ENCODE data around the gene ACSM3. TPM values are rescaled to one million over a fixed set of nuclear protein-coding genes. Genes with fewer than 3 reads are reported as not detected.

The ACSM3 gene
- total RNA-seq, 5 donors from 2014 or later (not counting 1 experiment from before 2014, with no cell fraction given), result 6.4 to 9.2 (median 8.9) TPM

DNA sequence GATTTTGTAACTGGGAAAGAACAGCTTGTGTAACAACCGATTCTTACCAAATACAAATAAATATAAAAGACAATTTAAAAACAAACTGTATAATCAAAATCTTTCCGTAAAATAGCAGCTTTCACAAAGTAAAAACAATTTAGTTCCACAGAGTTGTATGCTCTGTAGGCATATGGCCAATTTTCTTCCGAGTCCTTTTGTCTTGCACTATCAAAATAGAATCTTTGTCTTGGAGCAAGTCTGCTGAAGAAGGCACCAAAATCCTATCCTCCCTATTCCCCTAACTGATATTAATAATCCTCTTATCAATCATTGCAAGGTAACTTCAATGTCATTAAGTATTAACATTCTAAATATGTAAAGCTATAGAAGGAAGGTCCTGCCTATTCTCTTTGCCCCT lies 29.8 kb upstream of the ACSM3 start:
- Histone ChIP-seq H3K27me3 (replicated peaks in 1 of 2; ENCODE audit: control insufficient read depth in 2 of 2, extremely low read depth in 1 of 2, insufficient read depth in 2 of 2, low read length in 1 of 2) (no peaks in the 10 kb centered on the region), H3K9me3 (no peaks in the 10 kb centered on the region), H3K27ac (ENCODE audit: low read length) (no peak overlapping the region), H3K36me3 (ENCODE audit: control insufficient read depth in 2 of 2, extremely low read depth in 1 of 2, insufficient read depth in 1 of 2, low read length in 1 of 2) (peaks cover 12 to 45% of the 10 kb centered on the region in 2 donors), H3K4me1 (ENCODE audit: control insufficient read depth in 1 of 2, extremely low read depth in 1 of 2, insufficient read depth in 2 of 2, low read length in 2 of 2) (peaks cover 0 to 5% of the 10 kb centered on the region in 2 experiments), H3K4me3 (ENCODE audit: control insufficient read depth in 1 of 2, extremely low read depth in 1 of 2, low read length in 1 of 2) (no peak overlapping the region)
- peaks cover 13 to 18% (median 15%) of the 10 kb centered on the region in 3 donors for H3K4me1 Mint-ChIP-seq
- CTCF ChIA-PET, result no interaction called here
- no peaks in the 10 kb centered on the region for H3K9me3 Mint-ChIP-seq
- POLR2A ChIA-PET, result interaction anchor here in 1 of 2 donors (1.1 kb wide), 1 partner anchor 71 kb away, joined by 3 read pairs; no protein-coding TSS in a partner anchor
- 100% methylated on average over 1 of the region's 3 CpGs for WGBS (ENCODE audit: insufficient coverage)
- DNase-seq, result no peak
- peak overlapping the region in 1 of 2 donors; percentile 31 for H3K27ac Mint-ChIP-seq
- H3K36me3 Mint-ChIP-seq, result peaks cover 38% of the 10 kb centered on the region
- no peaks in the 10 kb centered on the region for H3K27me3 Mint-ChIP-seq
- H3K4me3 Mint-ChIP-seq, result no peak overlapping the region
- ATAC-seq (replicated peaks in 1 of 4), result no peak

GRCh38 chr16:20734782-20735181 lies 29.0 kb upstream of the ACSM3 start:
- DNase-seq (no peak), ATAC-seq (replicated peaks in 1 of 4) (no peak)
- 100% methylated on average over 1 of the region's 3 CpGs for WGBS (ENCODE audit: insufficient coverage)
- ChIA-PET POLR2A (interaction anchor here in 1 of 2 donors (1.1 kb wide), 1 partner anchor 70 kb away, joined by 3 read pairs; no protein-coding TSS in a partner anchor), CTCF (interaction anchor here in 1 of 2 donors (0.5 kb wide), 1 partner anchor 1182 kb away, joined by 3 read pairs; no protein-coding TSS in a partner anchor)
- H3K36me3 ChIP-seq (ENCODE audit: control insufficient read depth in 2 of 2, extremely low read depth in 1 of 2, insufficient read depth in 1 of 2, low read length in 1 of 2), result peaks cover 12 to 45% of the 10 kb centered on the region in 2 donors
- no peak overlapping the region for H3K4me3 ChIP-seq (ENCODE audit: control insufficient read depth in 1 of 2, extremely low read depth in 1 of 2, low read length in 1 of 2)
- no peak overlapping the region for H3K27ac ChIP-seq (ENCODE audit: low read length)
- Mint-ChIP-seq H3K27me3 (no peaks in the 10 kb centered on the region), H3K36me3 (peaks cover 38% of the 10 kb centered on the region), H3K4me3 (no peak overlapping the region), H3K27ac (no peak overlapping the region), H3K4me1 (peaks cover 14 to 21% (median 20%) of the 10 kb centered on the region in 3 donors), H3K9me3 (no peaks in the 10 kb centered on the region)
- peaks cover 1 to 12% of the 10 kb centered on the region in 2 experiments for H3K4me1 ChIP-seq (ENCODE audit: control insufficient read depth in 1 of 2, extremely low read depth in 1 of 2, insufficient read depth in 2 of 2, low read length in 2 of 2)
- no peaks in the 10 kb centered on the region for H3K9me3 ChIP-seq
- H3K27me3 ChIP-seq (replicated peaks in 1 of 2; ENCODE audit: control insufficient read depth in 2 of 2, extremely low read depth in 1 of 2, insufficient read depth in 2 of 2, low read length in 1 of 2), result no peaks in the 10 kb centered on the region

- Mint-ChIP-seq H3K36me3 (peaks cover 38% of the 10 kb centered on the region), H3K4me3 (no peak overlapping the region), H3K27ac (no peak overlapping the region), H3K4me1 (peaks cover 20 to 28% (median 27%) of the 10 kb centered on the region in 3 donors), H3K9me3 (no peaks in the 10 kb centered on the region), H3K27me3 (no peaks in the 10 kb centered on the region)
- H3K9me3 ChIP-seq, result no peaks in the 10 kb centered on the region
- no peaks in the 10 kb centered on the region for H3K27me3 ChIP-seq (replicated peaks in 1 of 2; ENCODE audit: control insufficient read depth in 2 of 2, extremely low read depth in 1 of 2, insufficient read depth in 2 of 2, low read length in 1 of 2)
- H3K4me1 ChIP-seq (ENCODE audit: control insufficient read depth in 1 of 2, extremely low read depth in 1 of 2, insufficient read depth in 2 of 2, low read length in 2 of 2), result peaks cover 6 to 19% of the 10 kb centered on the region in 2 experiments
- ChIA-PET CTCF (no interaction called here), POLR2A (interaction anchor here in 1 of 2 donors (0.6 to 0.7 kb wide), 2 partner anchors 58 to 1149 kb away, joined by 4 to 6 read pairs; no protein-coding TSS in a partner anchor)
- H3K36me3 ChIP-seq (ENCODE audit: control insufficient read depth in 2 of 2, extremely low read depth in 1 of 2, insufficient read depth in 1 of 2, low read length in 1 of 2), result peaks cover 12 to 45% of the 10 kb centered on the region in 2 donors
- H3K4me3 ChIP-seq (ENCODE audit: control insufficient read depth in 1 of 2, extremely low read depth in 1 of 2, low read length in 1 of 2), result no peak overlapping the region
- ATAC-seq (replicated peaks in 1 of 4) (no peak), DNase-seq (no peak)
- no peak overlapping the region for H3K27ac ChIP-seq (ENCODE audit: low read length)
- WGBS (ENCODE audit: insufficient coverage), result no CpG with 5 or more reads among the region's 1 CpG
Observed at GRCh38 chr16:20735490-20735889, 28.3 kb upstream of the ACSM3 start.

- WGBS (ENCODE audit: insufficient coverage), result 90% methylated on average over 3 of the region's 11 CpGs
- no peaks in the 10 kb centered on the region for H3K27me3 Mint-ChIP-seq
- DNase-seq, result peak in 15 of 35 experiments; percentile 1 to 34 (median 9)
- H3K4me3 ChIP-seq (ENCODE audit: control insufficient read depth in 1 of 2, extremely low read depth in 1 of 2, low read length in 1 of 2), result peak overlapping the region; percentile 97 to 100
- H3K27ac Mint-ChIP-seq, result peak overlapping the region; percentile 96 to 98
- ATAC-seq (replicated peaks in 1 of 4), result no peak
- H3K9me3 Mint-ChIP-seq, result no peaks in the 10 kb centered on the region
- peaks cover 10 to 31% of the 10 kb centered on the region in 2 experiments for H3K4me1 ChIP-seq (ENCODE audit: control insufficient read depth in 1 of 2, extremely low read depth in 1 of 2, insufficient read depth in 2 of 2, low read length in 2 of 2)
- peaks cover 23% of the 10 kb centered on the region for H3K36me3 Mint-ChIP-seq
- ChIA-PET CTCF (interaction anchor here in 1 of 2 donors (1.9 kb wide), 1 partner anchor 25 kb away, joined by 5 read pairs; no protein-coding TSS in a partner anchor), POLR2A (no interaction called here)
- H3K4me3 Mint-ChIP-seq, result peak overlapping the region; percentile 93 to 94 (median 94)
- H3K36me3 ChIP-seq (ENCODE audit: control insufficient read depth in 2 of 2, extremely low read depth in 1 of 2, insufficient read depth in 1 of 2, low read length in 1 of 2), result peaks cover 12 to 34% of the 10 kb centered on the region in 2 donors
- H3K27ac ChIP-seq (ENCODE audit: low read length), result peak overlapping the region; percentile 100
- H3K9me3 ChIP-seq, result no peaks in the 10 kb centered on the region
- H3K4me1 Mint-ChIP-seq, result peaks cover 27 to 33% (median 33%) of the 10 kb centered on the region in 3 donors
- H3K27me3 ChIP-seq (replicated peaks in 1 of 2; ENCODE audit: control insufficient read depth in 2 of 2, extremely low read depth in 1 of 2, insufficient read depth in 2 of 2, low read length in 1 of 2), result no peaks in the 10 kb centered on the region
Observed at GRCh38 chr16:20740007-20740883, 23.6 kb upstream of the ACSM3 start.

- peaks cover 17% of the 10 kb centered on the region for H3K36me3 Mint-ChIP-seq
- ChIA-PET CTCF (interaction anchor here in 1 of 2 donors (0.8 to 1.9 kb wide), 3 partner anchors 24 to 66 kb away, joined by 3 to 5 read pairs (median 4); no protein-coding TSS in a partner anchor), POLR2A (no interaction called here)
- H3K4me1 Mint-ChIP-seq, result peaks cover 27 to 30% (median 29%) of the 10 kb centered on the region in 3 donors
- H3K9me3 ChIP-seq, result no peaks in the 10 kb centered on the region
- H3K27ac Mint-ChIP-seq, result peak overlapping the region; percentile 96 to 98
- H3K36me3 ChIP-seq (ENCODE audit: control insufficient read depth in 2 of 2, extremely low read depth in 1 of 2, insufficient read depth in 1 of 2, low read length in 1 of 2), result peaks cover 12 to 27% of the 10 kb centered on the region in 2 donors
- H3K27ac ChIP-seq (ENCODE audit: low read length), result peak overlapping the region; percentile 100
- DNase-seq (peak; percentile 76 to 95 (median 89)), ATAC-seq (replicated peaks in 1 of 4) (peak; percentile 85 to 90 (median 88))
- H3K4me3 ChIP-seq (ENCODE audit: control insufficient read depth in 1 of 2, extremely low read depth in 1 of 2, low read length in 1 of 2), result peak overlapping the region; percentile 97 to 100
- H3K4me3 Mint-ChIP-seq, result peak overlapping the region; percentile 93 to 94 (median 94)
- H3K9me3 Mint-ChIP-seq, result no peaks in the 10 kb centered on the region
- no peaks in the 10 kb centered on the region for H3K27me3 ChIP-seq (replicated peaks in 1 of 2; ENCODE audit: control insufficient read depth in 2 of 2, extremely low read depth in 1 of 2, insufficient read depth in 2 of 2, low read length in 1 of 2)
- no peaks in the 10 kb centered on the region for H3K27me3 Mint-ChIP-seq
- 1% methylated on average over 13 of the region's 36 CpGs for WGBS (ENCODE audit: insufficient coverage)
- peaks cover 10 to 31% of the 10 kb centered on the region in 2 experiments for H3K4me1 ChIP-seq (ENCODE audit: control insufficient read depth in 1 of 2, extremely low read depth in 1 of 2, insufficient read depth in 2 of 2, low read length in 2 of 2)
Observed at GRCh38 chr16:20740901-20741521, 22.8 kb upstream of the ACSM3 start.

All from T-cell (primary cell).